Measurements from ENCODE around the gene TNIK.

GRCh38 chr3:171497468-171497867, 37.3 kb upstream of the TNIK start:
- no peak for TF ChIP-seq POU2F2 (IDR thresholded peaks at IDR 0.05; ENCODE audit: low read depth, low read length)
- no peak for TF ChIP-seq POLR2A (IDR thresholded peaks at IDR 0.05; ENCODE audit: low read depth, low read length)
- TF ChIP-seq SPI1 (IDR thresholded peaks at IDR 0.05; ENCODE audit: low read depth, low read length): no peak
- TF ChIP-seq POLR2AphosphoS5 (IDR thresholded peaks at IDR 0.05; ENCODE audit: low read depth, low read length): no peak
- TF ChIP-seq TAF1 (IDR thresholded peaks at IDR 0.05; ENCODE audit: low read depth, low read length): no peak

Measured in GM12891 (cell line).